ENCODE results near the gene FAM200C. TPM values are rescaled to one million over a fixed set of nuclear protein-coding genes. Genes with fewer than 3 reads are reported as not detected.

Gene FAM200C
- total RNA-seq, 1 donor from 2014 or later, result 1.1 TPM

GRCh38 chr5:160444407-160444806 lies 44.6 kb upstream of the FAM200C start:
- no peaks in the 10 kb centered on the region for H3K36me3 ChIP-seq (ENCODE audit: control insufficient read depth, insufficient read depth, low read length)
- TF ChIP-seq CTCF (IDR thresholded peaks at IDR 0.05; ENCODE audit: insufficient read depth, low read length, severe bottlenecking), result no peak
- no peak overlapping the region for H3K4me3 ChIP-seq (ENCODE audit: low read depth, low read length)
- FAIRE-seq, result no peak
- DNase-seq (ENCODE audit: low read depth), result no peak
- H3K27me3 ChIP-seq (ENCODE audit: control insufficient read depth, insufficient read depth, low read length), result no peaks in the 10 kb centered on the region

GRCh38 chr5:160442824-160443431 lies 43.1 kb upstream of the FAM200C start:
- no peak overlapping the region for H3K4me3 ChIP-seq (ENCODE audit: low read depth, low read length)
- no peak for TF ChIP-seq CTCF (IDR thresholded peaks at IDR 0.05; ENCODE audit: insufficient read depth, low read length, severe bottlenecking)
- H3K36me3 ChIP-seq (ENCODE audit: control insufficient read depth, insufficient read depth, low read length), result no peaks in the 10 kb centered on the region
- FAIRE-seq (peak; percentile 68), DNase-seq (ENCODE audit: low read depth) (no peak)
- H3K27me3 ChIP-seq (ENCODE audit: control insufficient read depth, insufficient read depth, low read length), result no peaks in the 10 kb centered on the region

DNA sequence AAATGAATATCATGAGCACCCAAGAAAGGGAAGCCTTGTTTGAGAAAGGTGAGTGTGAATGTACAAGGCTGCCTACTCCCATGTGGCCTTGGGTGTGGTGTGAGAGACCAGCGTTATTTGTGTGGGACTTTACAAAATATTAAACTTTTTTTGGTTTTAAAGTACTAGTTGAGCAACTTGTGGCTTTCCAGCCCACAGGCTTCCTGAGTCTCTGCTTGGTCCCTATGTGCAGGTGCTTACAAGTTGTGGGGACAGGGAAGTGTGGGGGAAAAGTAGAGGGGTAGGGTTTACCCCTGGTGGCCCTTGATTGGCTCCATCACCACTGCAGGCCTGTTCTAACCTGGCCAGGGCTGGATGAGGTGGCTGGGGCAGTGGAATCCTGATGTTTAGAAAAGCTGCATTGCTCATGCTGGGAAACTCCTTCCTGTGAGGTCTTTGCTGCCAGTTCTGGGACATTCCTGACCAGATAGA lies 41.5 kb upstream of the FAM200C start:
- FAIRE-seq (no peak), DNase-seq (ENCODE audit: low read depth) (peak; percentile 55)
- no peaks in the 10 kb centered on the region for H3K27me3 ChIP-seq (ENCODE audit: control insufficient read depth, insufficient read depth, low read length)
- TF ChIP-seq CTCF (IDR thresholded peaks at IDR 0.05; ENCODE audit: insufficient read depth, low read length, severe bottlenecking), result no peak
- no peak overlapping the region for H3K4me3 ChIP-seq (ENCODE audit: low read depth, low read length)
- no peaks in the 10 kb centered on the region for H3K36me3 ChIP-seq (ENCODE audit: control insufficient read depth, insufficient read depth, low read length)

DNA sequence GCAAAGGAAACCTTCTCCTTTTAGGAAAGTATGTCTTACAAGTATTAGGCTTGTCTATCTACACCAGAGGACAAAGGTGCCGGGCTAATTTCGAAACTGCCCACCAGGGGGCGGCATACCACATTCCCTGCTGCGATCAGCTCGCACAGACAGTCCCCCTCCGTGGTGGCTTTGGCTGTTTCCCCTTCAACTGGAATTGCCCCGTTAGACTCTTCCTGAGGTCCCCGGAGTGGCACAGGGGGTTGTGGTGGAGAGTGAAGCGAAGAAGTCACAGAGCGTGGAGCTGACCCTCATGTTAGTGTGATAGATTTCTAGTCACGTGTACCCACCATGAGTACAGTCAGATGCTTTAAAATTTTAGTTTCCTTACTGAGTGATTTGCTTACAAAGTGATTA lies 39.3 kb upstream of the FAM200C start:
- Histone ChIP-seq H3K36me3 (ENCODE audit: control insufficient read depth, insufficient read depth, low read length) (no peaks in the 10 kb centered on the region), H3K27me3 (ENCODE audit: control insufficient read depth, insufficient read depth, low read length) (no peaks in the 10 kb centered on the region), H3K4me3 (ENCODE audit: low read depth, low read length) (peak overlapping the region; percentile 29)
- FAIRE-seq, result no peak
- DNase-seq (ENCODE audit: low read depth), result peak; percentile 69
- TF ChIP-seq CTCF (IDR thresholded peaks at IDR 0.05; ENCODE audit: insufficient read depth, low read length, severe bottlenecking), result peak; percentile 91

- peak; percentile 80 for TF ChIP-seq CTCF (IDR thresholded peaks at IDR 0.05; ENCODE audit: insufficient read depth, low read length, severe bottlenecking)
- Histone ChIP-seq H3K36me3 (ENCODE audit: control insufficient read depth, insufficient read depth, low read length) (no peaks in the 10 kb centered on the region), H3K27me3 (ENCODE audit: control insufficient read depth, insufficient read depth, low read length) (no peaks in the 10 kb centered on the region), H3K4me3 (ENCODE audit: low read depth, low read length) (peak overlapping the region; percentile 29)
- FAIRE-seq (no peak), DNase-seq (ENCODE audit: low read depth) (peak; percentile 64)
Observed at GRCh38 chr5:160438316-160439204, 38.7 kb upstream of the FAM200C start.

Data from bronchial epithelial cell (primary cell).